ENCODE measurements around the gene PXN. TPM values are rescaled to one million over a fixed set of nuclear protein-coding genes. Genes with fewer than 3 reads are reported as not detected.

Gene PXN
- total RNA-seq, 2 experiments from 2014 or later: 229 to 230 TPM

DNA sequence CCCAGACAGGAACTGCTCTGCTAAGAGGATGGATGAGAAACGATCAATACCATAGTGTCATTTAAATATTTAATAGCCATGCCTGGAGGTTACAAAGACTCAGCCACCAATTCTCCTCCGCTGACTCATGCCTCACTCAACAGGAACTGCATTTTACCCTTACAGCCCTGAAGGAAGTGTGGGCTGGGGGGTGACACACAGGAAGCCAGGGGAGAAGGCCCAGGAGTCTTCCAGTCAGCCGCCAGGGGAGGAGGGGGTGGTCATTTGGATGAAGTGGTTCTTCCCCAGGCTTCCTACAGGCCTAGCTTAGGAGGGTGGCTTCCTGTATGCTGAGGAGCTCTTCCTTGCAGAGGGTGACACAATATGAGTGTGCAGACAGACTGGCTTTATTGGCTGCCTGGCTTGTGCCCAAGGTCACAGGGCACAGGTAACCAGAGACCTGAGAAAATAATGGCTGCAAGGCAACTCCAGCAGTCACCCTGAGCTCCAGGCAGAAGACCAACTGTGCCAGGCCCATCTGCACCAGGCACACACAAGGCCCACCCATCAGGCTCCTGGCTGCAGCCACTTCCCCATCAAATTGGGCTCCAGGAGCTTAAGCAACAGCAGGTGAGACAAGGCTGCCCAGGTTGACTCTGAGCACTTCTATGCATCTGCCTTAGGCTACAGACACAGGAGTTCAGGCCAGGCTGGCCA is 34.1 kb downstream of the PXN start:
- intact Hi-C loops (cut with DNase I, micrococcal nuclease): loop anchor here in 1 of 2 experiments (1.0 kb wide), 2 partner anchors 17 to 22 kb away; no protein-coding TSS in a partner anchor
- H3K27ac ChIP-seq (ENCODE audit: low read depth in 1 of 2, low read length in 2 of 2): peak overlapping the region; percentile 64 to 69
- CTCF ChIA-PET: interaction anchor here (0.9 to 9.6 kb wide), 10 partner anchors 16 to 71 kb away, joined by 3 to 234 read pairs (median 6); partner anchors contain the start of genes PXN, RPLP0 and SIRT4
- H3K4me3 ChIP-seq (ENCODE audit: low read length): no peak overlapping the region
- peaks cover 98% of the 10 kb centered on the region for H3K4me1 ChIP-seq (ENCODE audit: insufficient read depth, low read length)
- Mint-ChIP-seq H3K27me3 (no peaks in the 10 kb centered on the region), H3K27ac (peak overlapping the region; percentile 88), H3K36me3 (ENCODE audit: low read depth) (peaks cover 17% of the 10 kb centered on the region), H3K9me3 (no peaks in the 10 kb centered on the region), H3K4me3 (peak overlapping the region; percentile 65), H3K4me1 (ENCODE audit: low read depth) (peaks cover 98% of the 10 kb centered on the region)
- TF ChIP-seq, protein P1, sequence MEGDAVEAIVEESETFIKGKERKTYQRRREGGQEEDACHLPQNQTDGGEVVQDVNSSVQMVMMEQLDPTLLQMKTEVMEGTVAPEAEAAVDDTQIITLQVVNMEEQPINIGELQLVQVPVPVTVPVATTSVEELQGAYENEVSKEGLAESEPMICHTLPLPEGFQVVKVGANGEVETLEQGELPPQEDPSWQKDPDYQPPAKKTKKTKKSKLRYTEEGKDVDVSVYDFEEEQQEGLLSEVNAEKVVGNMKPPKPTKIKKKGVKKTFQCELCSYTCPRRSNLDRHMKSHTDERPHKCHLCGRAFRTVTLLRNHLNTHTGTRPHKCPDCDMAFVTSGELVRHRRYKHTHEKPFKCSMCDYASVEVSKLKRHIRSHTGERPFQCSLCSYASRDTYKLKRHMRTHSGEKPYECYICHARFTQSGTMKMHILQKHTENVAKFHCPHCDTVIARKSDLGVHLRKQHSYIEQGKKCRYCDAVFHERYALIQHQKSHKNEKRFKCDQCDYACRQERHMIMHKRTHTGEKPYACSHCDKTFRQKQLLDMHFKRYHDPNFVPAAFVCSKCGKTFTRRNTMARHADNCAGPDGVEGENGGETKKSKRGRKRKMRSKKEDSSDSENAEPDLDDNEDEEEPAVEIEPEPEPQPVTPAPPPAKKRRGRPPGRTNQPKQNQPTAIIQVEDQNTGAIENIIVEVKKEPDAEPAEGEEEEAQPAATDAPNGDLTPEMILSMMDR (IDR thresholded peaks at IDR 0.05): no peak
- DNase-seq (peak in 13 of 14 experiments; percentile 52 to 85 (median 69)), ATAC-seq (ENCODE audit: poor library complexity) (peak; percentile 76)
- peaks cover 19% of the 10 kb centered on the region for H3K36me3 ChIP-seq (ENCODE audit: insufficient read depth, low read length)
- H3K9me3 ChIP-seq (ENCODE audit: control insufficient read depth in 1 of 2, insufficient read depth in 1 of 2, low read length in 2 of 2): no peaks in the 10 kb centered on the region
- H3K27me3 ChIP-seq (ENCODE audit: control insufficient read depth in 1 of 2, insufficient read depth in 2 of 2, low read length in 2 of 2): no peaks in the 10 kb centered on the region
- POLR2A ChIA-PET: interaction anchor here (0.9 to 9.5 kb wide), 10 partner anchors 8 to 60 kb away, joined by 3 to 192 read pairs (median 7); partner anchors contain the start of genes PXN, RNU4-1, RNU4-2 and RPLP0

DNA sequence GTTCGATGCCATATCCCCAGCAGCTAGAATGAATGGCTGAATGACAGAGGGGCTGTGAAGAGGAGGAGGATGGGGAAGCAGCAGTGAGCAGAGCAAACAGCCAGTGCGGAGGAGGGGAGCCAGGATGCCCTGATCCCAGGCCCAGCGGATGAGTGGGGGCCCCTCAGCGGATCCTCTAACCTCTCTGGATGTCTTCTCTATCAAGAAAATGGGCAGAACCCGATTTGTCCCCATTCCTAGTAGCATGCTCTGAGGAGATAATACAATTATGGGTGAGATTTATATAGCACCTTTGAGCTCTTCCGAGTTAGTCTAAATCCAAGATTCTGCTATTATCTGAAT is 34.6 kb downstream of the PXN start:
- no peaks in the 10 kb centered on the region for H3K9me3 Mint-ChIP-seq
- no peak for ATAC-seq (ENCODE audit: poor library complexity)
- peak overlapping the region; percentile 64 to 69 for H3K27ac ChIP-seq (ENCODE audit: low read depth in 1 of 2, low read length in 2 of 2)
- H3K27me3 ChIP-seq (ENCODE audit: control insufficient read depth in 1 of 2, insufficient read depth in 2 of 2, low read length in 2 of 2): no peaks in the 10 kb centered on the region
- peak overlapping the region; percentile 65 for H3K4me3 Mint-ChIP-seq
- no peak overlapping the region for H3K4me3 ChIP-seq (ENCODE audit: low read length)
- peaks cover 98% of the 10 kb centered on the region for H3K4me1 ChIP-seq (ENCODE audit: insufficient read depth, low read length)
- no peaks in the 10 kb centered on the region for H3K9me3 ChIP-seq (ENCODE audit: control insufficient read depth in 1 of 2, insufficient read depth in 1 of 2, low read length in 2 of 2)
- peaks cover 22% of the 10 kb centered on the region for H3K36me3 Mint-ChIP-seq (ENCODE audit: low read depth)
- ChIA-PET CTCF (interaction anchor here (0.6 to 9.6 kb wide), 9 partner anchors 16 to 71 kb away, joined by 3 to 234 read pairs (median 6); partner anchors contain the start of genes PXN, RPLP0 and SIRT4), POLR2A (interaction anchor here (0.9 to 9.5 kb wide), 9 partner anchors 9 to 60 kb away, joined by 3 to 192 read pairs (median 8); partner anchors contain the start of genes PXN, RNU4-1, RNU4-2 and RPLP0)
- intact Hi-C loops (cut with DNase I, micrococcal nuclease): loop anchor here in 1 of 2 experiments (1.0 kb wide), 2 partner anchors 17 to 22 kb away; no protein-coding TSS in a partner anchor
- TF ChIP-seq, protein P1 (IDR thresholded peaks at IDR 0.05): no peak
- peaks cover 24% of the 10 kb centered on the region for H3K36me3 ChIP-seq (ENCODE audit: insufficient read depth, low read length)
- peak overlapping the region; percentile 88 for H3K27ac Mint-ChIP-seq
- H3K4me1 Mint-ChIP-seq (ENCODE audit: low read depth): peaks cover 98% of the 10 kb centered on the region
- no peaks in the 10 kb centered on the region for H3K27me3 Mint-ChIP-seq
- DNase-seq: no peak

DNA sequence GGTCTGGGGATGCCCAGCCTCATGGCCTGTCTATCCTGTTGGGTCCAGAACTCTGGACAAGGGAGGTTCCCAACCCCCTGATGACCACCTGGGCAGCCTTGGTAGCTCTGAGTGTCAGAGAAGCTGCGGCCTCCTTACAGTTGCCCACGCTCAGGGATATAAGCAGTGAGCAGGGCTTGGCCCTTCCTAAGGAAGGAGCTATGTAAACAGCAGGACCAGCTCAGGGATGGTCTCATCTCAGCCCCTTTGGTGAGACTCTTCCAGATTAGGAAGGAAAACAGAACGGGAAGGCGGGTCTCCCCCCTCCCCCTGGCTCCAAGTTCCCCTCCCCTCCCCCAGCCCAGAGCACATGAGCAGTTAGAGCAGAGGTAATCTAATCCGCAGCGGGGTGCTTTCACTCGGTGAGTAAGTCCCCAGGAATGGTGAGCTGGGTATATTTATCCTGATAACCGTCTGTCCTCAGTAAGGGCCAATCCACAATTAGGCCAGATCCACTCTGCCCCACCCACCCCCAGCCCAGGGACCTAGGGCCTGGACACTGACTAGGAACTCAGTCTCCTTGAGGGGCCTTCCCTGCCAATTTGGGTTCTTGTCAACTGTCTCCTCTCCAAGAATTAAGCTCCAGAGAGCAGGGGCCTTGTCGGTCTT is 35.1 kb downstream of the PXN start:
- ATAC-seq (ENCODE audit: poor library complexity): no peak
- POLR2A ChIA-PET: interaction anchor here (0.9 to 9.5 kb wide), 8 partner anchors 9 to 61 kb away, joined by 3 to 192 read pairs (median 42); partner anchors contain the start of genes PXN, RNU4-1, RNU4-2 and RPLP0
- Mint-ChIP-seq H3K9me3 (no peaks in the 10 kb centered on the region), H3K27me3 (no peaks in the 10 kb centered on the region), H3K36me3 (ENCODE audit: low read depth) (peaks cover 27% of the 10 kb centered on the region), H3K27ac (peak overlapping the region; percentile 88), H3K4me1 (ENCODE audit: low read depth) (peaks cover 98% of the 10 kb centered on the region), H3K4me3 (peak overlapping the region; percentile 65)
- intact Hi-C loops (cut with DNase I, micrococcal nuclease): no loop called here
- Histone ChIP-seq H3K36me3 (ENCODE audit: insufficient read depth, low read length) (peaks cover 29% of the 10 kb centered on the region), H3K4me3 (ENCODE audit: low read length) (no peak overlapping the region), H3K27me3 (ENCODE audit: control insufficient read depth in 1 of 2, insufficient read depth in 2 of 2, low read length in 2 of 2) (no peaks in the 10 kb centered on the region), H3K9me3 (ENCODE audit: control insufficient read depth in 1 of 2, insufficient read depth in 1 of 2, low read length in 2 of 2) (no peaks in the 10 kb centered on the region), H3K4me1 (ENCODE audit: insufficient read depth, low read length) (peaks cover 98% of the 10 kb centered on the region), H3K27ac (ENCODE audit: low read depth in 1 of 2, low read length in 2 of 2) (peak overlapping the region; percentile 64 to 69)
- CTCF ChIA-PET: interaction anchor here (0.6 to 9.6 kb wide), 7 partner anchors 22 to 72 kb away, joined by 3 to 234 read pairs (median 6); partner anchors contain the start of genes PXN, RPLP0 and SIRT4
- DNase-seq: peak in 1 of 14 experiments; percentile 20
- TF ChIP-seq, protein P1 (IDR thresholded peaks at IDR 0.05): no peak
